ENCODE measurements around the gene ZNF280B.
"Not testable (repeated sequence)": the region's sequence is repeated elsewhere in the genome, so short reads cannot be mapped to it uniquely, and the experiment has no call there.

ZNF280B gene

DNA sequence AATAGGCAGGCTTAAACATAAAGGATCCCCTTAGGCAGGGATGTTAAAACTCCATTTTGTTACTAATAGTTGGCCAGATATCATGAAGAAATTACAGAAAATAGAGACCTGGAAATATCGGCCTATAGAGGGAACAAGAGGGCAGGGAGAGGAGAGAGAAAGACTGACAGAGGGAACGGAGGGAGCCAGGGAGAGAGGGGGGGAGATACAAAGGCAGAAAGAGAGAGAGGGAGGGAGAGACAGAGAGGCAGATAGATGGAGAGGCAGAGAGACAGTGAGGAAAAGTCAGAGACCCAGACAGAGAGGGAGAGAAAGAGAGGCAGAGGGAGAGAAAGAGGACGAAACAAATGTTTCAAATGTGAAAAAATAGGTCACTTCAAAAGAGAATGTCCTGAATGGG, 53.5 kb downstream of the ZNF280B start:
- POLR2A ChIA-PET = no interaction called here
- no peak for DNase-seq (ENCODE audit: extremely low spot score)
- CTCF ChIA-PET = no interaction called here
- TF ChIP-seq, protein P1, sequence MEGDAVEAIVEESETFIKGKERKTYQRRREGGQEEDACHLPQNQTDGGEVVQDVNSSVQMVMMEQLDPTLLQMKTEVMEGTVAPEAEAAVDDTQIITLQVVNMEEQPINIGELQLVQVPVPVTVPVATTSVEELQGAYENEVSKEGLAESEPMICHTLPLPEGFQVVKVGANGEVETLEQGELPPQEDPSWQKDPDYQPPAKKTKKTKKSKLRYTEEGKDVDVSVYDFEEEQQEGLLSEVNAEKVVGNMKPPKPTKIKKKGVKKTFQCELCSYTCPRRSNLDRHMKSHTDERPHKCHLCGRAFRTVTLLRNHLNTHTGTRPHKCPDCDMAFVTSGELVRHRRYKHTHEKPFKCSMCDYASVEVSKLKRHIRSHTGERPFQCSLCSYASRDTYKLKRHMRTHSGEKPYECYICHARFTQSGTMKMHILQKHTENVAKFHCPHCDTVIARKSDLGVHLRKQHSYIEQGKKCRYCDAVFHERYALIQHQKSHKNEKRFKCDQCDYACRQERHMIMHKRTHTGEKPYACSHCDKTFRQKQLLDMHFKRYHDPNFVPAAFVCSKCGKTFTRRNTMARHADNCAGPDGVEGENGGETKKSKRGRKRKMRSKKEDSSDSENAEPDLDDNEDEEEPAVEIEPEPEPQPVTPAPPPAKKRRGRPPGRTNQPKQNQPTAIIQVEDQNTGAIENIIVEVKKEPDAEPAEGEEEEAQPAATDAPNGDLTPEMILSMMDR (IDR thresholded peaks at IDR 0.05; ENCODE audit: control extremely low read depth, extremely low read depth, low read depth, missing control alignments) = no peak

DNA sequence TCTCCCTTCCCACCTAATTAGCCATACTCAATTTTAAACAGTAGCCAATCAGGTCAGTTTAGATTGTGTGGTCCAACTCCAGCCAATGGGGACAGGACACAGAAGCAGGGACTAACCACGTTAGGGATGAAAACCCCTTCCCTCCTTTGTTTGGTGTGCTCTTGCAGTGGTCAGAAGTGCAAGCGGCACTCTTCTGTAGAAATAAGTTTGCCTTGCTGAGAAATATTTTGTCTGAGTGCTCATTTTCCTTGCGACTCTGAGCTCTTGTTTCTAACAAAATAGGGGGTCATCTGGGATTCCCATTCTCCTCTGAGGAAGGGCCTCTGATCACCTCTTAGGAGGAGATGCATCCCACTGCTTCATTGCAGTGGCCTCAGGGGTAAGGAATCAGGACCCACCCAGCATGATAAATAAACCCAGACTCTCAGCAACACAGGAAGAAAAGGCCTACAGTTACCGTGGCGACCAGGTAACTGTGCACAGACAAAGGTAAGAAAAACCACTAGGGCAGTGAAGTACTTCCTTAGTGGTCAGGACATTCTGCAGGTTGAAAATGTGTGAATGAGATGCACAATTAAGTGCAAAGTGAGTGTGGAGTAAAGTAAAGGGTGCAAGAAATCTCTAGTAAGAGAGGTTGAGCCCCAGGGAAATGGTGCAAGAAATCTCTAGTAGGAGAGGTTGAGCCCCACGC, 55.4 kb downstream of the ZNF280B start:
- POLR2A ChIA-PET = no interaction called here
- DNase-seq (ENCODE audit: extremely low spot score) = no peak
- TF ChIP-seq, protein P1 (IDR thresholded peaks at IDR 0.05; ENCODE audit: control extremely low read depth, extremely low read depth, low read depth, missing control alignments) = no peak
- CTCF ChIA-PET = interaction anchor here (0.6 to 1.2 kb wide), 2 partner anchors 10 to 30 kb away, joined by 3 to 4 read pairs; no protein-coding TSS in a partner anchor

DNA sequence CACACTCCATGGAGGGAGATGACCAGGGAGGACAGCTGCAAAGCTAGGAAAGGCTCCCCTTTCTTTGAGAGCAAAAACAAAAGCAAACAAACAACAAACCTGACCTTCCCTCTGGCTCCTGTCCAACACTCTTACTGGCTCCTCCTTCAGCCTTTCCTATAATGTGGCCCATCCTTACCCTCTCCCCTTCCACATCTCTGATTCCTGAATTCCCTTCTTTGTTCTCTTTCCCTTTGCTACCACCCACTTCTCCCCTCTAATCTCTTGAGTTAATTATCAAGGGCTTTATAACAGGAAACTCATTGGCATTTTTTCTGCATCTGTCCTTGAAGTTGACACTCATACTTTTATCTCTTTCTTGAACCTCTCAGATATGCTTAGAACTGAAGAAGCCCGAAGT, 56.3 kb downstream of the ZNF280B start:
- TF ChIP-seq, protein P1 (IDR thresholded peaks at IDR 0.05; ENCODE audit: control extremely low read depth, extremely low read depth, low read depth, missing control alignments) = no peak
- ChIA-PET CTCF (interaction anchor here (1.2 to 3.8 kb wide), 3 partner anchors 11 to 29 kb away, joined by 4 to 29 read pairs (median 21); no protein-coding TSS in a partner anchor), POLR2A (no interaction called here)
- DNase-seq (ENCODE audit: extremely low spot score) = no peak

DNA sequence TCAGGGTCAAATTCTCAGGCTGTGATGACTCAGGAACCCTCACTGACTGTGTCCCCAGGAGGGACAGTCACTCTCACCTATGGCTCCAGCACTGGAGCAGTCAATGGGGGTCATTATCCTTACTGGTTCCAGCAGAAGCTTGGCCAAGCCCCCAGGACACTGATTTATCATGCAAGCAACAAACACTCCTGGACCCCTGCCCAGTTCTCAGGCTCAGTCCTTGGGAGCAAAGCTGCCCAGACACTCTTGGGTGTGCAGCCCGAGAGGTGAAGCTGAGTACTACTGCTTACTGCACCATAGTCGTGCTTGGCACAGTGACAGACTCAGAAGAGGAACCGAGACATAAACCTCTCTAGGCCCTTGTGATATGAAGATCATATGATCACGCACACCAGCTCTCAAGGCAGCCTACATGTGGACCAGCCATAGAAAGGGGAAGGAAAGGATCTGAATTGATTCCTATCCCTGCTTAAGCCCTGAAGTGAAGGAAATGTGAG, 58.2 kb downstream of the ZNF280B start:
- POLR2A ChIA-PET = no interaction called here
- peak; percentile 78 for DNase-seq (ENCODE audit: extremely low spot score)
- TF ChIP-seq, protein P1 (IDR thresholded peaks at IDR 0.05; ENCODE audit: control extremely low read depth, extremely low read depth, low read depth, missing control alignments) = peak; percentile 4
- CTCF ChIA-PET = interaction anchor here (0.9 to 3.8 kb wide), 7 partner anchors 10 to 136 kb away, joined by 3 to 29 read pairs (median 5); no protein-coding TSS in a partner anchor

DNA sequence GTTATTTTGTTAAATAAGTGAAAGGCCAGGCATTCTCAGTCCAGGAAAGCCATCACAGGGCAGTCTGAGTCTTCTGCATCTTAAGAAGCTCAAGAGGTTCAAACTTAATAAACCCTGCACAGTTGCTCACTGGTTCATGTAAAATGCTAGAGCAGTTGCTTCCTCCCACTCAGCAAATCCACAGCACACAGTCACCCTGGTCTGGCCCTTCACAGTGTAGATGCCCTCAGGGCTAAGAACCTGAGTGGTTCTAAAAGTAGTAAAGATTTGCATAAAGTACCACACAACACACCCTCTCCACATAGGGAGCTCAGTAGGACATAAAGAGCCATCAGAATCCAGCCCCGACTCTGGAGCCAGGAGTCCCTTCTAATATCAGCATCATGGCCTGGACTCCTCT, 58.7 kb downstream of the ZNF280B start:
- DNase-seq (ENCODE audit: extremely low spot score) = no peak
- TF ChIP-seq, protein P1 (IDR thresholded peaks at IDR 0.05; ENCODE audit: control extremely low read depth, extremely low read depth, low read depth, missing control alignments) = no peak
- POLR2A ChIA-PET = no interaction called here
- CTCF ChIA-PET = interaction anchor here (0.9 to 3.8 kb wide), 6 partner anchors 10 to 136 kb away, joined by 3 to 29 read pairs (median 7); no protein-coding TSS in a partner anchor

DNA sequence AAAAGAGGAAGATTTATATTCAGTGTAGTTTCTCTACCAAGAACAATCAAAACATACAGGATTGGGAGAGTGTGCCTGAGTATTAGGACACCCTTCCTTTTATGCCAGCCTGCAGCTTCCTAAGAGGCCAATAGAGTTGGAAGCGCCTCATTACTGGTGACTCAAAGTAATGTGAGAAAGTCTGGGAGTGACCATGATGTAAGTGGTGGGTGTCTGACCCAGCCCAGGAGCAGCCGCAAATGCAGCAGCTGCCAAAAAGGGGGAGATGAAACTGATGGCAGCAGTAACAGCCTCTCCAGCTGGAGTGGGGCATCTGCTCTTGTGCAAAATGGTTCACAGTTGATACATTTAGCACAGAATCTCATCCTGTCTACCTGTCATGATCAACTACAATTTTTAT, 62.0 kb downstream of the ZNF280B start:
- POLR2A ChIA-PET = no interaction called here
- TF ChIP-seq, protein P1 (IDR thresholded peaks at IDR 0.05; ENCODE audit: control extremely low read depth, extremely low read depth, low read depth, missing control alignments) = no peak
- DNase-seq (ENCODE audit: extremely low spot score) = no peak
- CTCF ChIA-PET = no interaction called here

DNA sequence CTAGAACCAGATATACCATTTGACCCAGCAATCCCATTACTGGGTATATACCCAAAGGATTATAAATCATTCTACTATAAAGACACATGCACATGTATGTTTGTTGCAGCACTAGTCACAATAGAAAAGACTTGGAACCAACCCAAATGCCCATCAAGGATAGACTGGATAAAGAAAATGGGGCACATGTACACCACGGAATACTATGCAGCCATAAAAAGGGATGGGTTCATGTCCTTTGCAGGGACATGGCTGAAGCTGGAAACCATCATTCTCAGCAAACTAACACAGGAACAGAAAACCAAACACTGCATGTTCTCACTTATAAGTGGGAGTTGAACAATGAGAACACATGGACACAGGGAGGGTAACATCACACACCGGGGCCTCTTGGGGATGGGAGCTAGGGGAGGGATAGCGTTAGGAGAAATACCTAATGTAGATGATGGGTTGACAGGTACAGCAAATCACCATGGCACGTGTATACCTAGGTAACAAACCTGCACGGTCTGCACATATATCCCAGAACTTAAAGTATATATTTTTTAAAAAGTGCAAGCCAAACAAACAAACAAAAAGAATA, 64.4 kb downstream of the ZNF280B start:
- CTCF ChIA-PET = interaction anchor here (1.0 kb wide), 1 partner anchor 13 kb away, joined by 4 read pairs; no protein-coding TSS in a partner anchor
- DNase-seq (ENCODE audit: extremely low spot score); POLR2A ChIA-PET: not testable (repeated sequence)

Data from GM10248 (cell line).